ENCODE measurements around the gene CD84.

Gene CD84

GRCh38 chr1:160553778-160554177 lies 25.5 kb downstream of the CD84 start:
- Histone ChIP-seq H2AFZ (ENCODE audit: low read depth, low read length) (no peak overlapping the region), H3K4me2 (ENCODE audit: insufficient read depth, low read length) (no peak overlapping the region), H3K27ac (ENCODE audit: low read length) (no peak overlapping the region), H3K4me3 (ENCODE audit: low read depth in 1 of 2, low read length in 2 of 2) (no peak overlapping the region), H3K9ac (ENCODE audit: low read depth, low read length) (no peak overlapping the region), H3K27me3 (ENCODE audit: insufficient read depth, low read length, poor library complexity) (no peaks in the 10 kb centered on the region), H3K4me1 (ENCODE audit: insufficient read depth, low read length) (peaks cover 9% of the 10 kb centered on the region), H3K9me3 (ENCODE audit: insufficient read depth, low read length, severe bottlenecking) (no peaks in the 10 kb centered on the region), H4K20me1 (ENCODE audit: insufficient read depth, low read length) (no peaks in the 10 kb centered on the region), H3K36me3 (ENCODE audit: insufficient read depth, low read length) (peaks cover 28% of the 10 kb centered on the region), H3K79me2 (ENCODE audit: insufficient read depth, low read length) (no peaks in the 10 kb centered on the region)
- no peak for TF ChIP-seq CTCF (IDR thresholded peaks at IDR 0.05; ENCODE audit: borderline replicate concordance, extremely low read depth, low read length, poor library complexity, severe bottlenecking)
- no peak for TF ChIP-seq EZH2 (IDR thresholded peaks at IDR 0.05; ENCODE audit: borderline replicate concordance, low read depth, low read length, severe bottlenecking)
- ATAC-seq (ENCODE audit: insufficient read depth, low read depth): no peak
- no peak for DNase-seq

- no peak overlapping the region for H3K4me2 ChIP-seq (ENCODE audit: insufficient read depth, low read length)
- ATAC-seq (ENCODE audit: insufficient read depth, low read depth): no peak
Observed at GRCh38 chr1:160552425-160552824, 26.9 kb downstream of the CD84 start.

GRCh38 chr1:160550572-160551034 lies 28.7 kb downstream of the CD84 start:
- peak; percentile 53 for TF ChIP-seq CTCF (IDR thresholded peaks at IDR 0.05; ENCODE audit: borderline replicate concordance, extremely low read depth, low read length, poor library complexity, severe bottlenecking)
- no peak for TF ChIP-seq EZH2 (IDR thresholded peaks at IDR 0.05; ENCODE audit: borderline replicate concordance, low read depth, low read length, severe bottlenecking)
- H3K27me3 ChIP-seq (ENCODE audit: insufficient read depth, low read length, poor library complexity): no peaks in the 10 kb centered on the region
- H3K9ac ChIP-seq (ENCODE audit: low read depth, low read length): no peak overlapping the region
- peaks cover 38% of the 10 kb centered on the region for H3K36me3 ChIP-seq (ENCODE audit: insufficient read depth, low read length)
- H3K9me3 ChIP-seq (ENCODE audit: insufficient read depth, low read length, severe bottlenecking): no peaks in the 10 kb centered on the region
- H2AFZ ChIP-seq (ENCODE audit: low read depth, low read length): no peak overlapping the region
- H3K4me2 ChIP-seq (ENCODE audit: insufficient read depth, low read length): no peak overlapping the region
- no peaks in the 10 kb centered on the region for H3K4me1 ChIP-seq (ENCODE audit: insufficient read depth, low read length)
- peak; percentile 36 for DNase-seq
- no peaks in the 10 kb centered on the region for H4K20me1 ChIP-seq (ENCODE audit: insufficient read depth, low read length)
- ATAC-seq (ENCODE audit: insufficient read depth, low read depth): peak; percentile 59; the same call in 2 of the 3 replicates
- H3K79me2 ChIP-seq (ENCODE audit: insufficient read depth, low read length): no peaks in the 10 kb centered on the region
- H3K4me3 ChIP-seq (ENCODE audit: low read depth in 1 of 2, low read length in 2 of 2): no peak overlapping the region
- H3K27ac ChIP-seq (ENCODE audit: low read length): no peak overlapping the region

More at GRCh38 chr1:160552425-160552824, 26.9 kb downstream of the CD84 start:
- TF ChIP-seq EZH2 (IDR thresholded peaks at IDR 0.05; ENCODE audit: borderline replicate concordance, low read depth, low read length, severe bottlenecking): no peak
- TF ChIP-seq CTCF (IDR thresholded peaks at IDR 0.05; ENCODE audit: borderline replicate concordance, extremely low read depth, low read length, poor library complexity, severe bottlenecking): no peak
- H3K79me2 ChIP-seq (ENCODE audit: insufficient read depth, low read length): no peaks in the 10 kb centered on the region
- no peaks in the 10 kb centered on the region for H4K20me1 ChIP-seq (ENCODE audit: insufficient read depth, low read length)
- no peak overlapping the region for H3K4me3 ChIP-seq (ENCODE audit: low read depth in 1 of 2, low read length in 2 of 2)
- H3K27me3 ChIP-seq (ENCODE audit: insufficient read depth, low read length, poor library complexity): no peaks in the 10 kb centered on the region
- H3K9me3 ChIP-seq (ENCODE audit: insufficient read depth, low read length, severe bottlenecking): no peaks in the 10 kb centered on the region
- peaks cover 34% of the 10 kb centered on the region for H3K36me3 ChIP-seq (ENCODE audit: insufficient read depth, low read length)
- no peak overlapping the region for H3K9ac ChIP-seq (ENCODE audit: low read depth, low read length)
- H2AFZ ChIP-seq (ENCODE audit: low read depth, low read length): no peak overlapping the region
- DNase-seq: no peak
- H3K27ac ChIP-seq (ENCODE audit: low read length): no peak overlapping the region
- no peaks in the 10 kb centered on the region for H3K4me1 ChIP-seq (ENCODE audit: insufficient read depth, low read length)

GRCh38 chr1:160549665-160550006 lies 29.7 kb downstream of the CD84 start:
- no peak overlapping the region for H3K4me3 ChIP-seq (ENCODE audit: low read depth in 1 of 2, low read length in 2 of 2)
- peaks cover 38% of the 10 kb centered on the region for H3K36me3 ChIP-seq (ENCODE audit: insufficient read depth, low read length)
- H3K4me2 ChIP-seq (ENCODE audit: insufficient read depth, low read length): no peak overlapping the region
- H3K4me1 ChIP-seq (ENCODE audit: insufficient read depth, low read length): no peaks in the 10 kb centered on the region
- H3K9me3 ChIP-seq (ENCODE audit: insufficient read depth, low read length, severe bottlenecking): no peaks in the 10 kb centered on the region
- TF ChIP-seq CTCF (IDR thresholded peaks at IDR 0.05; ENCODE audit: borderline replicate concordance, extremely low read depth, low read length, poor library complexity, severe bottlenecking): no peak
- TF ChIP-seq EZH2 (IDR thresholded peaks at IDR 0.05; ENCODE audit: borderline replicate concordance, low read depth, low read length, severe bottlenecking): no peak
- H3K27me3 ChIP-seq (ENCODE audit: insufficient read depth, low read length, poor library complexity): no peaks in the 10 kb centered on the region
- no peak overlapping the region for H3K9ac ChIP-seq (ENCODE audit: low read depth, low read length)
- DNase-seq (no peak), ATAC-seq (ENCODE audit: insufficient read depth, low read depth) (no peak)
- H3K27ac ChIP-seq (ENCODE audit: low read length): no peak overlapping the region
- H4K20me1 ChIP-seq (ENCODE audit: insufficient read depth, low read length): no peaks in the 10 kb centered on the region
- H3K79me2 ChIP-seq (ENCODE audit: insufficient read depth, low read length): no peaks in the 10 kb centered on the region
- H2AFZ ChIP-seq (ENCODE audit: low read depth, low read length): no peak overlapping the region
